Measurements from ENCODE around the gene DCAF11. TPM values are rescaled to one million over a fixed set of nuclear protein-coding genes. Genes with fewer than 3 reads are reported as not detected.

Gene DCAF11
- total and polyA plus RNA-seq, 2 donors: 34.0 to 52.5 TPM

- H3K36me3 ChIP-seq (ENCODE audit: insufficient read depth): peaks cover 1% of the 10 kb centered on the region
- no peak for DNase-seq (ENCODE audit: extremely low spot score)
- no peaks in the 10 kb centered on the region for H3K4me1 ChIP-seq (ENCODE audit: insufficient read depth)
- WGBS: 83% methylated on average over 13 of the region's 13 CpGs
- no peak overlapping the region for H3K27ac ChIP-seq (ENCODE audit: low read depth)
- no peak overlapping the region for H3K4me3 ChIP-seq (ENCODE audit: low read depth, low read length)
Observed at GRCh38 chr14:24138396-24139271, 24.1 kb downstream of the DCAF11 start.

GRCh38 chr14:24139272-24139934 is 24.8 kb downstream of the DCAF11 start:
- Histone ChIP-seq H3K27ac (ENCODE audit: low read depth) (no peak overlapping the region), H3K4me1 (ENCODE audit: insufficient read depth) (no peaks in the 10 kb centered on the region), H3K36me3 (ENCODE audit: insufficient read depth) (peaks cover 1% of the 10 kb centered on the region), H3K4me3 (ENCODE audit: low read depth, low read length) (no peak overlapping the region)
- 93% methylated on average over 9 of the region's 9 CpGs for WGBS
- DNase-seq (ENCODE audit: extremely low spot score): no peak

DNA sequence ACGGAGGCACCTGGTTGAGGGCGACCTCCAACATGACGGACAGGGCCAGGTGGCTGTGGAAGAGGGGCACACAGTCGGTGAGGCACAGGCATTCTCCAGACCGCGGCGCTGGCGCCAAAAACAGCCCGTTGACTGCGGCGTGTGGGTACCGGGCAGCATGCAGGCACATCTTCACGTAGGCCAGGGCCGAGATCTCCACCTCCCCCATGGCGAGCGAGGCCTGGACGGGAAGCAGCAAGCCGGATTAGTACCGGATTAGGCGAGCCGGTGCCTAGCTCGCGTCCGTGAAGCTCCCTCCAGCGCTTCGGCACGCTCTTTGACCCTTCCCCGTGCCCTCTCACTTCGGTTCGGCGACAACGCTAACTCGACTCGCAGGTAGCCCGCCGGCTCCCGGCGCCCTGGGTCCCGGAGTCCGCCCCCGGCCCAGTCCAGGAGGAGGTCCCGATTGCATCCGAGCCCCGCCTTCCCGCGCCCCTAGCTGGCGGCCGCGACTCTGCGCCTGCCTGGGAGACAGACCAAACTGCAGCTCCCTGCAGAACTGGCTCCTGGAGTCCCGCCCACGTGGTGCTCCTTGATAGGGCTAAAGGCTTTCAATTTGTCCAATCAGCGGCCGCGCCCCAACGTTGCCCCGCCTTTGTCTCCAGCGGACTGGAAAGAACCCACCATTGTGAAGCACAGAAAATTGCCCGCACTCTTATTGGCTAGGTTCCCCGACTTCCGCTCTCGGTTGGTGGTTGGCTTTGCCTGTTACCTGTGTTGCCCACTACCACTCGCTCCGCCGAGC is 26.7 kb downstream of the DCAF11 start, which contains the start of gene EMC9:
TSS of gene EMC9 (minus strand) at position 495 of the 784 bp plus-strand sequence. CDS start at position 208, 287 bp downstream.
- Histone ChIP-seq H3K4me3 (ENCODE audit: low read depth, low read length) (peak within 1 kb of the TSS; percentile 54), H3K36me3 (ENCODE audit: insufficient read depth) (peaks cover 1% of the 10 kb centered on the region), H3K4me1 (ENCODE audit: insufficient read depth) (no peaks in the 10 kb centered on the region), H3K27ac (ENCODE audit: low read depth) (peak within 1 kb of the TSS; percentile 77)
- WGBS: under 1% methylated on average over 65 of the region's 65 CpGs
- DNase-seq (ENCODE audit: extremely low spot score): peak; percentile 99

GRCh38 chr14:24143511-24143910 is 28.9 kb downstream of the DCAF11 start:
- H3K4me1 ChIP-seq (ENCODE audit: insufficient read depth): no peaks in the 10 kb centered on the region
- DNase-seq (ENCODE audit: extremely low spot score): no peak
- no peak overlapping the region for H3K27ac ChIP-seq (ENCODE audit: low read depth)
- H3K36me3 ChIP-seq (ENCODE audit: insufficient read depth): no peaks in the 10 kb centered on the region
- no peak overlapping the region for H3K4me3 ChIP-seq (ENCODE audit: low read depth, low read length)
- 94% methylated on average over 2 of the region's 2 CpGs for WGBS

DNA sequence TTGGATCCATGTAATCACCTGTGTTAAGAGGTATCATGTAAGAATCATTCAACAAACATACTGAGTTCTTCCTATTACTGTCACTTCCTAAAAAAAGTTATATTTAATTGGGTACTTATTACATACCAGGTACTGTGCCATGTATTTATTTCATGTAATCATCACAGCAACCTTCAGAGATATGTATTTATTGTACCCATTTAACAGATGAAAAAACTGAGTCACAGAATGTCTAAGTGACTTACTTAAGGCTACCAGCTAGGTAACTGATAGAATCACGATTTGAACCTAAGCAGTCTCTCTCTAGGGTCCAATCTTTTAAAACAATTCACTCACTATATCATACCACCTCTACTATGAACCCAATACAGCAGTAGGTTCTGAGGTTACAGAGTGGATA is 29.9 kb downstream of the DCAF11 start:
- no peak for DNase-seq (ENCODE audit: extremely low spot score)
- no peak overlapping the region for H3K27ac ChIP-seq (ENCODE audit: low read depth)
- 94% methylated on average over 1 of the region's 1 CpG for WGBS
- H3K36me3 ChIP-seq (ENCODE audit: insufficient read depth): no peaks in the 10 kb centered on the region
- H3K4me1 ChIP-seq (ENCODE audit: insufficient read depth): no peaks in the 10 kb centered on the region
- H3K4me3 ChIP-seq (ENCODE audit: low read depth, low read length): no peak overlapping the region

DNA sequence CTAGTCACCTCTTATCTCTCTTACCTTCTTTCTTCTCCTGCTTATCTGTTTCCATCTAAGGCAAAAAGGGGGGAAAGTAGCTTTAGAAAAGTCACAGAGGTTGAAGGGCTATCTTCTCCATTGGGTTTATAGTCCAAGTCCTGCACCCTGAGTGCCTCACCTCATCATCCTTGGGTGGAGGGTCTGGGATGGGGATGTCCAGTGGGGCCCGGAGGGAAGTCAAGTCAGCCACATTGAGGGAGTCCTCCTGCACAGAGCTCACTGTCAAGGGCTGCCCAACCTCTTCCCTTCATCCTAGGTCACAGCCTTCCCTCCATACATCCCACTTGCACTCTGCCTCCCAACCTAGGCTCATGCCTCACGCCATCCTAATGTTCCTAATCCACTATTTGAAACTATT is 30.6 kb downstream of the DCAF11 start:
- no peak for DNase-seq (ENCODE audit: extremely low spot score)
- Histone ChIP-seq H3K36me3 (ENCODE audit: insufficient read depth) (no peaks in the 10 kb centered on the region), H3K4me1 (ENCODE audit: insufficient read depth) (no peaks in the 10 kb centered on the region), H3K27ac (ENCODE audit: low read depth) (no peak overlapping the region), H3K4me3 (ENCODE audit: low read depth, low read length) (no peak overlapping the region)
- 91% methylated on average over 2 of the region's 2 CpGs for WGBS

GRCh38 chr14:24145690-24146452 is 31.3 kb downstream of the DCAF11 start:
- H3K4me3 ChIP-seq (ENCODE audit: low read depth, low read length): peak overlapping the region; percentile 56

DNA sequence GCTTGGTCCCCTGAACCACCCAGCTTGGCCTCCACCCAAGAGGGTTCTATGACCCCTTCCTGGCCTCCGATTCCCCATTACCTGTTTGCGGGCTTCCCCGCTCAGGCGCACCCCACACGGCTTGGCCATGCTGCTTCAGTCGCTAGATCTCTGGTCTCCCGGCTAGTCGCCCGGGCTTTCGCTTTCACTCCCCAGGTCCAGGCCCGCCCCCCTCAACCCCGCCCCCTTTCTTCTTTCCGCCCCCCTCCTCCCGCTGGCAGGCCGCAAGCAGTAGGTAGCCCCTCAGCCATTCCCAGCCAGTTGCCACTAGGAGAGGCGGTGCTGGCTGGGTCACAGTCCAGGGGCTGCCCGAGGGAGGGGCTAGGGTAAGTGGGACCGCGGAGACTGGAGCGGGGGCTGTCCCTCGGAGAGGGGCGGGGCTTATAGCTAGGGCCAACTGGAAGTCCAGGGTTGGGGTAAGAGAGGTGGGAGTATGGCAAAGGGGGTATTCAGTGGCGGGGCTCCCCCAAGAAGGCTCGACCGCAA is 31.9 kb downstream of the DCAF11 start, which contains the start of gene PSME2:
TSS of gene PSME2 (minus strand) at position 158 of the 525 bp plus-strand sequence. CDS start at position 129, 29 bp downstream.
- DNase-seq (ENCODE audit: extremely low spot score): peak; percentile 89
- WGBS: under 1% methylated on average over 25 of the region's 25 CpGs
- peak within 1 kb of the TSS; percentile 87 for H3K27ac ChIP-seq (ENCODE audit: low read depth)
- peak within 1 kb of the TSS; percentile 74 for H3K4me3 ChIP-seq (ENCODE audit: low read depth, low read length)
- H3K36me3 ChIP-seq (ENCODE audit: insufficient read depth): peaks cover 4% of the 10 kb centered on the region
- H3K4me1 ChIP-seq (ENCODE audit: insufficient read depth): no peaks in the 10 kb centered on the region

More at GRCh38 chr14:24145690-24146452, 31.3 kb downstream of the DCAF11 start:
- DNase-seq (ENCODE audit: extremely low spot score): no peak
- H3K36me3 ChIP-seq (ENCODE audit: insufficient read depth): peaks cover 4% of the 10 kb centered on the region
- no peaks in the 10 kb centered on the region for H3K4me1 ChIP-seq (ENCODE audit: insufficient read depth)
- peak overlapping the region; percentile 87 for H3K27ac ChIP-seq (ENCODE audit: low read depth)
- 18% methylated on average over 9 of the region's 9 CpGs for WGBS

DNA sequence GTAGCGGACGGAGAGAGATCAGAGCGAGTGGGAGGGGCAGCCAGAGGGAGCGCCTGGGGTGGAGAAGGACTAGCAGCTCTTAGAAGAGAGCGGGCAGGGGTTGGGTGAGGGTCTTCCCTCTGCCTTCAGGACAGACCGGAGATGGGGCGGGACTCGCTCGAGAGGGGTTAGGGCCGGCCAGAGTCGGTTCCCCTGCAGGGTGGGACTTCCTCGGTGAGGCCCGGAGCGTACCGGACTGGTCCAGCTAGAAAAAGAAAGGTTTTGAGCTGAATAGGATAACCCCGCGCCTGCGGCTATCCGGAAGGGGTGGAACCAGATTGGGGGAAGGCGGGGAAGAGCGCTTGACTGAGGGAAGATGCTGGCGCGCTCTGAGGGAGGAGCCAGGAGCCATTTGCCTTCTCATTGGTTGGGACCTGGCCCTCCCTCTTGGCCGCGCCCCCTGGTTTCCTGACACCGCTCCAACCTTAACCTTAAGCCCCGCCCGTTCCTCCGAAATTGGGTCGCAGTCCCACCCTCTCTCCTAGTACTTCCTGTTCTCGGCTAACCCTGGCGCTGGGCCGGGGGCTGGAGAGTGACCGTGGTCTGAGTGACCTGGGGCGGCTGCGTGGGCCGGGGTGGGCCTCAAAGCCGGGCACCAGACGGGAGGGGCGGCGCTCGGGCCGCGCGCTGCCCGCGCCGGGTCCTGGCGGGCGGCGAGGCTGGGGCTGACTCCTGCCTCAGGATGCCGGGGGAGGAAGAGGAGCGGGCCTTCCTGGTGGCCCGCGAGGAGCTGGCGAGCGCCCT is 32.6 kb downstream of the DCAF11 start, which contains the start of gene RNF31:
TSS of gene RNF31 (plus strand) at position 521 of the 783 bp plus-strand sequence. CDS start at position 722, 201 bp downstream.
- Histone ChIP-seq H3K27ac (ENCODE audit: low read depth) (peak within 1 kb of the TSS; percentile 87), H3K4me3 (ENCODE audit: low read depth, low read length) (peak within 1 kb of the TSS; percentile 74), H3K4me1 (ENCODE audit: insufficient read depth) (no peaks in the 10 kb centered on the region), H3K36me3 (ENCODE audit: insufficient read depth) (peaks cover 4% of the 10 kb centered on the region)
- WGBS: under 1% methylated on average over 57 of the region's 57 CpGs
- peak; percentile 97 for DNase-seq (ENCODE audit: extremely low spot score)

GRCh38 chr14:24147761-24148428 is 33.3 kb downstream of the DCAF11 start:
- WGBS: 6% methylated on average over 29 of the region's 29 CpGs
- H3K36me3 ChIP-seq (ENCODE audit: insufficient read depth): peaks cover 4% of the 10 kb centered on the region
- H3K4me3 ChIP-seq (ENCODE audit: low read depth, low read length): peak overlapping the region; percentile 74
- no peak for DNase-seq (ENCODE audit: extremely low spot score)
- H3K27ac ChIP-seq (ENCODE audit: low read depth): peak overlapping the region; percentile 52
- H3K4me1 ChIP-seq (ENCODE audit: insufficient read depth): no peaks in the 10 kb centered on the region

- Histone ChIP-seq H3K36me3 (ENCODE audit: insufficient read depth) (peaks cover 4% of the 10 kb centered on the region), H3K4me3 (ENCODE audit: low read depth, low read length) (no peak overlapping the region), H3K4me1 (ENCODE audit: insufficient read depth) (no peaks in the 10 kb centered on the region), H3K27ac (ENCODE audit: low read depth) (no peak overlapping the region)
- no peak for DNase-seq (ENCODE audit: extremely low spot score)
- WGBS: 93% methylated on average over 3 of the region's 3 CpGs
Observed at GRCh38 chr14:24149302-24149969, 34.9 kb downstream of the DCAF11 start.

Measured in urinary bladder (tissue), 4 donors.